Measurements from ENCODE around the gene PLXNB1.

GRCh38 chr3:48463703-48464102 is 33.8 kb upstream of the PLXNB1 start:
- TF ChIP-seq POLR2A (IDR thresholded peaks at IDR 0.05) (no peak), POLR2AphosphoS5 (IDR thresholded peaks at IDR 0.05) (no peak), EP300 (IDR thresholded peaks at IDR 0.05; ENCODE audit: low read depth) (no peak)
